H1 (cell line): Measurements from ENCODE around the gene RGS14. TPM values are rescaled to one million over a fixed set of nuclear protein-coding genes. Genes with fewer than 3 reads are reported as not detected.

Experiments used
- CTCF ChIA-PET: fragments of 300-600 bp; sonication (Branson Sonifier 250); formaldehyde crosslinking; loops from one replicate; lab custom pipeline; 2021; ENCODE audit not compliant: partially characterized antibody; lab: Charles Lee
- POLR2A ChIA-PET: fragments of 300-600 bp; sonication (Branson Sonifier 250); formaldehyde crosslinking; loops from one replicate; lab custom pipeline; 2021; ENCODE audit warnings: inconsistent platforms; ENCODE audit not compliant: partially characterized antibody; lab: Charles Lee
- DNase-seq, 2 experiments: peaks; one replicate each; pipeline versions ENCODE4 v3.0.0 to v3.0.0-alpha.2; 2010 to 2022; ENCODE audit warnings: low spot score in 2 of 2, low read depth in 1 of 2, mixed read lengths in 1 of 2
- FAIRE-seq: peaks from 2 replicates; lab custom pipeline; 2011; peaks lifted over from hg19 to GRCh38; lab: Jason Lieb, UNC
- H2AFZ ChIP-seq: 2 replicates; pipeline ENCODE4 v1.8.1; 2012; ENCODE audit warnings: low read length, inconsistent platforms
- H2AK5ac ChIP-seq: 2 replicates; pipeline ENCODE4 v1.6.1; 2013; ENCODE audit warnings: low read depth, low read length
- H2BK120ac ChIP-seq: replicated peaks from 2 replicates; pipeline ENCODE3; 2013; ENCODE audit warnings: low read depth, low read length, inconsistent platforms
- H2BK12ac ChIP-seq: 2 replicates; pipeline ENCODE4 v1.6.1; 2013; ENCODE audit warnings: low read depth, low read length
- H2BK15ac ChIP-seq: 2 replicates; pipeline ENCODE4 v1.6.1; 2013; ENCODE audit warnings: low read length
- H2BK20ac ChIP-seq: 2 replicates; pipeline ENCODE4 v1.6.1; 2013; ENCODE audit warnings: low read length
- H2BK5ac ChIP-seq: 2 replicates; pipeline ENCODE4 v1.6.1; 2013; ENCODE audit warnings: low read depth, low read length
- H3K14ac ChIP-seq: 2 replicates; pipeline ENCODE4 v1.6.1; 2013; ENCODE audit warnings: inconsistent platforms; ENCODE audit not compliant: insufficient read length
- H3K18ac ChIP-seq: 2 replicates; pipeline ENCODE4 v1.6.1; 2013; ENCODE audit warnings: low read length; ENCODE audit errors: extremely low read depth
- H3K23ac ChIP-seq: 2 replicates; pipeline ENCODE4 v1.6.1; 2013; ENCODE audit warnings: inconsistent platforms; ENCODE audit not compliant: insufficient read length
- H3K23me2 ChIP-seq: 2 replicates; pipeline ENCODE4 v1.6.1; 2013; ENCODE audit warnings: low read depth, low read length
- H3K27ac ChIP-seq: 2 replicates; pipeline ENCODE4 v1.6.1; 2011; ENCODE audit warnings: low read depth, low read length, inconsistent platforms
- H3K27me3 ChIP-seq, 4 experiments: replicated peaks in 1 of 4; 1 replicate in 1 of 4; 2 replicates in 3 of 4; pipeline versions ENCODE4 v1.6.1 to v1.8.1; 2011 to 2013; ENCODE audit warnings: low read length in 3 of 4, mild to moderate bottlenecking in 3 of 4, inconsistent platforms in 2 of 4, mixed read lengths in 2 of 4, moderate library complexity in 1 of 4; ENCODE audit not compliant: control insufficient read depth in 3 of 4, insufficient read depth in 3 of 4; ENCODE audit errors: extremely low read depth in 1 of 4
- H3K36me3 ChIP-seq, 4 experiments: 2 replicates each; pipeline versions ENCODE4 v1.6.1 to v1.8.1; 2011 to 2013; ENCODE audit warnings: mild to moderate bottlenecking in 4 of 4, low read length in 3 of 4, moderate library complexity in 2 of 4, control low read depth in 1 of 4, inconsistent platforms in 1 of 4; ENCODE audit not compliant: insufficient read depth in 4 of 4, control insufficient read depth in 2 of 4
- H3K4ac ChIP-seq: replicated peaks from 2 replicates; pipeline ENCODE3; 2013; ENCODE audit warnings: low read length, low read depth, mixed read lengths, inconsistent platforms; ENCODE audit not compliant: insufficient read length
- H3K4me1 ChIP-seq, 4 experiments: replicated peaks in 1 of 4; 1 replicate in 1 of 4; 2 replicates in 3 of 4; pipeline versions ENCODE4 v1.6.1 to v1.8.1; 2011 to 2013; ENCODE audit warnings: low read length in 3 of 4, inconsistent platforms in 2 of 4, mixed read lengths in 1 of 4; ENCODE audit not compliant: insufficient read depth in 4 of 4, control insufficient read depth in 3 of 4
- H3K4me2 ChIP-seq, 2 experiments: 2 replicates each; pipeline versions ENCODE4 v1.6.1 to v1.8.1; 2011 to 2013; ENCODE audit warnings: low read depth in 2 of 2, low read length in 2 of 2, control low read depth in 1 of 2, inconsistent platforms in 1 of 2, mild to moderate bottlenecking in 1 of 2; ENCODE audit not compliant: insufficient read depth in 1 of 2
- H3K4me3 ChIP-seq, 4 experiments: fragments of 200-600, 300-600 bp in 1 of 4; sonication (generic), shearing (Covaris generic), sonication (Bioruptor Twin) in 1 of 4; 2 replicates each; pipeline versions ENCODE4 v1.5.1 to v1.8.1; 2011 to 2016; ENCODE audit warnings: low read length in 4 of 4, low read depth in 3 of 4, control low read depth in 2 of 4, inconsistent platforms in 2 of 4, mild to moderate bottlenecking in 2 of 4, mixed read lengths in 1 of 4, moderate library complexity in 1 of 4; ENCODE audit not compliant: insufficient read depth in 2 of 4; ENCODE audit errors: extremely low read depth in 1 of 4
- H3K56ac ChIP-seq: replicated peaks from 2 replicates; pipeline ENCODE3; 2013; ENCODE audit warnings: low read depth, mild to moderate bottlenecking, mixed read lengths, low read length, inconsistent platforms; ENCODE audit not compliant: insufficient read length
- H3K79me1 ChIP-seq: 2 replicates; pipeline ENCODE4 v1.6.1; 2013; ENCODE audit warnings: low read depth, low read length, control low read depth
- H3K79me2 ChIP-seq, 2 experiments: 2 replicates each; pipeline versions ENCODE4 v1.6.1 to v1.8.1; 2012 to 2013; ENCODE audit warnings: low read length in 2 of 2, mild to moderate bottlenecking in 2 of 2, inconsistent platforms in 1 of 2; ENCODE audit not compliant: insufficient read depth in 2 of 2, control insufficient read depth in 1 of 2
- H3K9ac ChIP-seq, 4 experiments: replicated peaks in 1 of 4; 1 replicate in 1 of 4; 2 replicates in 3 of 4; pipeline versions ENCODE4 v1.6.1 to v1.8.1; 2011 to 2013; ENCODE audit warnings: low read depth in 3 of 4, low read length in 3 of 4, control low read depth in 2 of 4, mild to moderate bottlenecking in 2 of 4, moderate library complexity in 2 of 4, inconsistent platforms in 1 of 4; ENCODE audit errors: extremely low read depth in 1 of 4
- H3K9me3 ChIP-seq, 2 experiments: 2 replicates each; pipeline versions ENCODE4 v1.6.1 to v1.8.1; 2012 to 2013; ENCODE audit warnings: mild to moderate bottlenecking in 2 of 2, moderate library complexity in 2 of 2, control low read depth in 1 of 2, inconsistent platforms in 1 of 2, low read depth in 1 of 2, low read length in 1 of 2, mixed read lengths in 1 of 2; ENCODE audit not compliant: insufficient read depth in 2 of 2
- H4K20me1 ChIP-seq, 2 experiments: replicated peaks in 1 of 2; 2 replicates each; pipeline versions ENCODE3 to v1.8.1; 2011 to 2013; ENCODE audit warnings: inconsistent platforms in 2 of 2, low read length in 2 of 2, mild to moderate bottlenecking in 1 of 2; ENCODE audit not compliant: insufficient read depth in 2 of 2, control insufficient read depth in 1 of 2
- H4K5ac ChIP-seq: 2 replicates; pipeline ENCODE4 v1.6.1; 2013; ENCODE audit warnings: low read length, low read depth, mixed read lengths, inconsistent platforms; ENCODE audit not compliant: insufficient read length
- H4K8ac ChIP-seq: 2 replicates; pipeline ENCODE4 v1.8.0; 2013; ENCODE audit warnings: mild to moderate bottlenecking, moderate library complexity, low read length, inconsistent platforms; ENCODE audit not compliant: insufficient read depth; ENCODE audit errors: extremely low read depth
- H4K91ac ChIP-seq: replicated peaks from 2 replicates; pipeline ENCODE3; 2013; ENCODE audit warnings: low read length, mixed read lengths, inconsistent platforms; ENCODE audit not compliant: insufficient read length
- CBX5 ChIP-seq: fragments of 300-800, 300-1000 bp; sonication (generic); IDR thresholded peaks from 2 replicates; pipeline ENCODE4 v1.7.1; 2016; ENCODE audit warnings: antibody characterized with exemption, low read length, low read depth
- E2F6 ChIP-seq: IDR thresholded peaks from 2 replicates; pipeline ENCODE4 v1.6.1; 2012; ENCODE audit warnings: inconsistent platforms
- JUN ChIP-seq: IDR thresholded peaks from 2 replicates; pipeline ENCODE4 v1.6.1; 2011; ENCODE audit warnings: low read depth, mild to moderate bottlenecking, improper control_type of control experiment, low read length
- RXRA ChIP-seq: IDR thresholded peaks from 2 replicates; pipeline ENCODE4 v1.6.1; 2011; ENCODE audit warnings: low read depth, mild to moderate bottlenecking, low read length, moderate library complexity; ENCODE audit not compliant: insufficient read depth
- USF2 ChIP-seq: IDR thresholded peaks from 2 replicates; pipeline ENCODE4 v1.6.1; 2011; ENCODE audit warnings: low read length, improper control_type of control experiment
- YY1 ChIP-seq: IDR thresholded peaks from 2 replicates; pipeline ENCODE4 v1.6.1; 2011; ENCODE audit warnings: low read depth, mild to moderate bottlenecking, low read length
- WGBS, 2 experiments: shearing (Covaris generic) in 1 of 2; methylation state at CpG; one replicate each; pipeline versions ENCODE4 v1.1.6 to v1.1.7; 2013 to 2015; ENCODE audit warnings: low lambda C conversion rate in 2 of 2, mixed read lengths in 2 of 2, inconsistent platforms in 1 of 2, low coverage in 1 of 2, missing lambda C conversion rate in 1 of 2; ENCODE audit not compliant: insufficient replicate concordance in 2 of 2, insufficient coverage in 1 of 2, insufficient read length in 1 of 2; ENCODE audit errors: extremely low coverage in 1 of 2, missing lambda C conversion rate in 1 of 2; 5-methylcytosine and 5-hydroxymethylcytosine counted together
- long read RNA-seq, 2 experiments: library from RNA in 1 of 2; library from capped mRNA in 1 of 2; stranded (forward); transcript quantifications; one replicate each; pipeline ENCODE4 v2.0.0, GENCODE V29; 2021; ENCODE audit warnings: inconsistent platforms in 1 of 2
- polyA minus RNA-seq, 3 experiments: library from RNA; depleted of rRNA, polyadenylated mRNA; stranded (reverse); fragments of >200 nt; gene quantifications; 1 replicate in 2 of 3; 2 replicates in 1 of 3; pipeline ENCODE4 v1.2.3, GENCODE V29; 2011
- polyA plus RNA-seq, 7 experiments: library from polyadenylated mRNA; depleted of rRNA in 3 of 7; stranded (reverse) in 5 of 7; unstranded in 2 of 7; fragments of >200 nt in 5 of 7; fragments of 200-250 nt in 2 of 7; gene quantifications; 1 replicate in 5 of 7; 2 replicates in 1 of 7; 4 replicates in 1 of 7; pipeline versions ENCODE4 v1.2.1 to v1.2.3, GENCODE V29; 2011 to 2013; ENCODE audit warnings: missing spikeins in 2 of 7, mixed read lengths in 2 of 7
- total RNA-seq: library from RNA; stranded (reverse); fragmentation: NEBNext Ultra II Directional; extraction: Animal tissue kit (Norgen Biotek cat#: 25700); gene quantifications from 2 replicates; pipeline ENCODE4 v1.2.1, GENCODE V29; 2021

The RGS14 gene
- total RNA-seq (20.6 and 24.4 TPM in 2 replicates), polyA plus RNA-seq (2011; rRNA removed) (46.1 and 66.5 TPM in 2 replicates), polyA minus RNA-seq (2011; rRNA and poly(A)+ RNA removed) (11.1 and 11.2 TPM in 2 replicates)
- 51.6 TPM for polyA plus RNA-seq (2011; cell fraction: cytosol; rRNA removed)
- 82.0 TPM for polyA plus RNA-seq (2011; cell fraction: nucleus; rRNA removed)
- 20.9 to 27.7 TPM (median 23.7 TPM) in 4 replicates for polyA plus RNA-seq (2012, experiment 1 of 2)
- polyA plus RNA-seq (2012, experiment 2 of 2) = 29.1 TPM
- 36.7 TPM for polyA plus RNA-seq (2013, experiment 1 of 2)
- 35.2 TPM for polyA plus RNA-seq (2013, experiment 2 of 2)
- polyA minus RNA-seq (2011; cell fraction: cytosol; rRNA and poly(A)+ RNA removed) = 12.8 TPM
- polyA minus RNA-seq (2011; cell fraction: nucleus; rRNA and poly(A)+ RNA removed) = 22.4 TPM
- long read RNA-seq, experiment 1, partial matches to known transcripts = 7 of 15 reads
- long read RNA-seq, experiment 1, other reads (novel, unspliced or antisense) = 2 of 15 reads
- long read RNA-seq, experiment 2, transcript RGS14-212 (5 exons, 875 nt) = major isoform, 5 of 31 reads
- long read RNA-seq, experiment 2, partial matches to known transcripts = 13 of 31 reads
- long read RNA-seq, experiment 2, other reads (novel, unspliced or antisense) = 7 of 31 reads

- peak within 1 kb of the TSS; percentile 56; the same call in 1 of the 2 replicates for H2AK5ac ChIP-seq
- H4K20me1 ChIP-seq = no peaks in the 10 kb centered on the region
- no peak within 1 kb of the TSS for H4K5ac ChIP-seq
- no peaks in the 10 kb centered on the region; the same call in 1 of the 2 replicates for H3K23me2 ChIP-seq
- H2BK12ac ChIP-seq = peak within 1 kb of the TSS; percentile 75; the same call in 1 of the 2 replicates
- H3K9me3 ChIP-seq = no peaks in the 10 kb centered on the region
- H3K4ac ChIP-seq = peak within 1 kb of the TSS; percentile 85
- H3K18ac ChIP-seq = no peak within 1 kb of the TSS
- WGBS, 2 experiments = 81% methylated on average over 33 of the region's 37 CpGs; no CpG with 5 or more reads in 1 of the 2 experiments
- DNase-seq (no peak), FAIRE-seq (no peak)
- H4K8ac ChIP-seq = peak within 1 kb of the TSS; percentile 63; the same call in 1 of the 2 replicates
- H3K9ac ChIP-seq = no peak within 1 kb of the TSS; a peak in 1 of 7 replicates
- no peak within 1 kb of the TSS for H3K4me3 ChIP-seq
- ChIA-PET POLR2A (interaction anchor here (0.8 to 1.7 kb wide), 3 partner anchors 41 to 97 kb away, joined by 3 to 4 read pairs (median 3); no protein-coding TSS in a partner anchor), CTCF (interaction anchor here (1.1 to 11.2 kb wide), 5 partner anchors 11 to 46 kb away, joined by 3 to 142 read pairs (median 5); no protein-coding TSS in a partner anchor)
- no peaks in the 10 kb centered on the region for H3K79me2 ChIP-seq
- H3K4me2 ChIP-seq = no peak within 1 kb of the TSS
- no peaks in the 10 kb centered on the region for H3K36me3 ChIP-seq
- no peak within 1 kb of the TSS for H2BK120ac ChIP-seq
- H2BK20ac ChIP-seq = peak within 1 kb of the TSS; percentile 48; the same call in 1 of the 2 replicates
- no peak within 1 kb of the TSS for H3K23ac ChIP-seq
- H2BK15ac ChIP-seq = no peak within 1 kb of the TSS
- peaks cover 0 to 10% (median 6%) of the 10 kb centered on the region in 4 experiments; a peak in 6 of 7 replicates for H3K4me1 ChIP-seq
- H2BK5ac ChIP-seq = no peak within 1 kb of the TSS
- H3K79me1 ChIP-seq = no peaks in the 10 kb centered on the region
- H3K14ac ChIP-seq = no peak within 1 kb of the TSS
- H3K27ac ChIP-seq = no peak within 1 kb of the TSS
- no peak within 1 kb of the TSS for H2AFZ ChIP-seq
- H3K27me3 ChIP-seq = peaks cover 0 to 8% (median 1%) of the 10 kb centered on the region in 4 experiments; a peak in 3 of 7 replicates
- H4K91ac ChIP-seq = no peak within 1 kb of the TSS
- H3K56ac ChIP-seq = no peak within 1 kb of the TSS
- no peak for TF ChIP-seq JUN
- no peak for TF ChIP-seq CBX5
- TF ChIP-seq USF2 = no peak
- TF ChIP-seq RXRA = no peak
- TF ChIP-seq E2F6 = no peak
- no peak for TF ChIP-seq YY1
Measured at GRCh38 chr5:177357459-177358351, at the start of gene RGS14. Gene RGS14, plus strand, starts transcription at chr5:177357924. Its CDS starts 101 bp downstream, at chr5:177358025.
